ENCODE results near the gene FOXO6.

The FOXO6 gene

DNA sequence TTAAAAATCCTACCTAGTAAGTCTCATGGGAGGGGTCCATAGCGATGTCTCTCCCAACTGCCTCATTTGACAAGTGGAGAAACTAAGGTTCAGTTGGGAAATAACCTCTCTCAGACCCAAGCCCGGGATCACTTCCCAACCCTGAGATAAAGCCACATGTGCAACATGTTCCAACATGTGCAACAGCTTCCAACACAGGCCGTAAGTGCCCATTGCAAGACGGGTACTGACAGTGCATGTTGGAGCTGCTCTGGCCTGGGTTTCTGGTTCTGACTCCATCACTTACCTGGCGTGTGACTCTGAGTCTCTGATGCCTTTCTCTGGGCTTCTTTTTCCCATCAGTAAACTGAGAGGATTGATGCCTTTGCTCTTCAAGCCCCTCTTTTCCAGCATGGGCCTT, 38.0 kb upstream of the FOXO6 start:
- Histone ChIP-seq H3K4me2 (ENCODE audit: low read length) (no peak overlapping the region), H3K27ac (no peak overlapping the region), H3K9me3 (ENCODE audit: control insufficient read depth, low read length) (no peaks in the 10 kb centered on the region), H2AFZ (no peak overlapping the region), H3K27me3 (ENCODE audit: control insufficient read depth, insufficient read depth, low read length) (no peaks in the 10 kb centered on the region), H3K9ac (no peak overlapping the region), H3K4me3 (ENCODE audit: low read depth, low read length) (no peak overlapping the region), H3K36me3 (ENCODE audit: control insufficient read depth, insufficient read depth, low read length) (no peaks in the 10 kb centered on the region), H3K79me2 (no peaks in the 10 kb centered on the region), H3K4me1 (no peaks in the 10 kb centered on the region)
- TF ChIP-seq, protein P1, sequence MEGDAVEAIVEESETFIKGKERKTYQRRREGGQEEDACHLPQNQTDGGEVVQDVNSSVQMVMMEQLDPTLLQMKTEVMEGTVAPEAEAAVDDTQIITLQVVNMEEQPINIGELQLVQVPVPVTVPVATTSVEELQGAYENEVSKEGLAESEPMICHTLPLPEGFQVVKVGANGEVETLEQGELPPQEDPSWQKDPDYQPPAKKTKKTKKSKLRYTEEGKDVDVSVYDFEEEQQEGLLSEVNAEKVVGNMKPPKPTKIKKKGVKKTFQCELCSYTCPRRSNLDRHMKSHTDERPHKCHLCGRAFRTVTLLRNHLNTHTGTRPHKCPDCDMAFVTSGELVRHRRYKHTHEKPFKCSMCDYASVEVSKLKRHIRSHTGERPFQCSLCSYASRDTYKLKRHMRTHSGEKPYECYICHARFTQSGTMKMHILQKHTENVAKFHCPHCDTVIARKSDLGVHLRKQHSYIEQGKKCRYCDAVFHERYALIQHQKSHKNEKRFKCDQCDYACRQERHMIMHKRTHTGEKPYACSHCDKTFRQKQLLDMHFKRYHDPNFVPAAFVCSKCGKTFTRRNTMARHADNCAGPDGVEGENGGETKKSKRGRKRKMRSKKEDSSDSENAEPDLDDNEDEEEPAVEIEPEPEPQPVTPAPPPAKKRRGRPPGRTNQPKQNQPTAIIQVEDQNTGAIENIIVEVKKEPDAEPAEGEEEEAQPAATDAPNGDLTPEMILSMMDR (IDR thresholded peaks at IDR 0.05) = no peak

DNA sequence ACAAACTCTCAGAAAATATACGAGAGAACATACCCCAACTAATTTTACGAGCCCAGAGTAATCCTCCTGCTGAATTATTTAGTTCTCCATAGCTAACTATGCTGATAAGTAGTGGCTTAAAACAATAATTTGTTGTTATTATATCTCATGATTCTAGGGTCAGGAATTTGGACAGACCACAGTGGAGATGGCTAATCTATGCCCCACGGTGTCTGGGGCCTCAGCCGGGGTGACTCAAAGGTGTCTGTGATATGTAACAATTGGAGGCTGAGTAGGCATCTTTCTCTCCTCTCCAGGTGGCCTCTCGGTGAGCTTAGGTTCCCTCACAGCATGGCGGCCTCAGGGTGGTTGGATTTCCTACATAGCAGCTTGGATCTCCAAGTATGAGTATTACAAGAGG, 35.4 kb upstream of the FOXO6 start:
- no peaks in the 10 kb centered on the region for H3K36me3 ChIP-seq (ENCODE audit: control insufficient read depth, insufficient read depth, low read length)
- no peak overlapping the region for H3K27ac ChIP-seq
- H2AFZ ChIP-seq = no peak overlapping the region
- H3K27me3 ChIP-seq (ENCODE audit: control insufficient read depth, insufficient read depth, low read length) = no peaks in the 10 kb centered on the region
- H3K4me1 ChIP-seq = no peaks in the 10 kb centered on the region
- H3K4me3 ChIP-seq (ENCODE audit: low read depth, low read length) = no peak overlapping the region
- no peak overlapping the region for H3K4me2 ChIP-seq (ENCODE audit: low read length)
- no peak overlapping the region for H3K9ac ChIP-seq
- TF ChIP-seq, protein P1 (IDR thresholded peaks at IDR 0.05) = no peak
- no peaks in the 10 kb centered on the region for H3K9me3 ChIP-seq (ENCODE audit: control insufficient read depth, low read length)
- H3K79me2 ChIP-seq = no peaks in the 10 kb centered on the region

DNA sequence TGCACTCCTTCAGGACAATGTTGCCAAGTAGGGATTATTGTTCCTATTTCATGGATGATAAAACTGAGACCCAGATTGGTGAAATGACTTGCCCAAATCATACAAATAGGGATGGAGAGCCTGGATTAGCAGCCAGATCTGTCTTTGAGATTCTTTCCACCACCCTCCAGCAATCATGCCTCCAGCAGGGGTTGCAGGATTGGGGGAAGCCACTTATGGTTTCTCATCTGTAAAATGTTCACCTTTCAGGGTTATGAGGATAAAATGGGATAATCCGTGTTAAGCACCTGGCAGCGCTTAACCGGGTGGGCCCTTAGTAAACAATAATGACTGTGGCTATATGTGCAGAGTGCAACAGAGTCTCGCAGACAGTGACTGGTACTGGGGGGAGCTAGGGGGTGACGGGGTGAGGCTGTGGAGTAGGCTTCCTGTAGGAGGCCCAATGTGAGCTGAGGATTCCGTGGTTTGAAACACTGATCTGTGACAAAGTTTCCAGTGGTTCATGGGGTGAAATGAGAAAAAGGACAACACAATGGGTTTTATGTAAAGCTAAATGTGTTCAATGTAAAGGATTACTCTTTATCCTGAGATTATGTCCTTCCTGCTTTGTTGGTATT, 33.7 kb upstream of the FOXO6 start:
- H3K9ac ChIP-seq = no peak overlapping the region
- no peaks in the 10 kb centered on the region for H3K4me1 ChIP-seq
- H3K36me3 ChIP-seq (ENCODE audit: control insufficient read depth, insufficient read depth, low read length) = no peaks in the 10 kb centered on the region
- no peaks in the 10 kb centered on the region for H3K9me3 ChIP-seq (ENCODE audit: control insufficient read depth, low read length)
- TF ChIP-seq, protein P1 (IDR thresholded peaks at IDR 0.05) = no peak
- no peak overlapping the region for H3K27ac ChIP-seq
- no peak overlapping the region for H3K4me3 ChIP-seq (ENCODE audit: low read depth, low read length)
- no peak overlapping the region for H3K4me2 ChIP-seq (ENCODE audit: low read length)
- no peaks in the 10 kb centered on the region for H3K27me3 ChIP-seq (ENCODE audit: control insufficient read depth, insufficient read depth, low read length)
- H2AFZ ChIP-seq = no peak overlapping the region
- no peaks in the 10 kb centered on the region for H3K79me2 ChIP-seq

DNA sequence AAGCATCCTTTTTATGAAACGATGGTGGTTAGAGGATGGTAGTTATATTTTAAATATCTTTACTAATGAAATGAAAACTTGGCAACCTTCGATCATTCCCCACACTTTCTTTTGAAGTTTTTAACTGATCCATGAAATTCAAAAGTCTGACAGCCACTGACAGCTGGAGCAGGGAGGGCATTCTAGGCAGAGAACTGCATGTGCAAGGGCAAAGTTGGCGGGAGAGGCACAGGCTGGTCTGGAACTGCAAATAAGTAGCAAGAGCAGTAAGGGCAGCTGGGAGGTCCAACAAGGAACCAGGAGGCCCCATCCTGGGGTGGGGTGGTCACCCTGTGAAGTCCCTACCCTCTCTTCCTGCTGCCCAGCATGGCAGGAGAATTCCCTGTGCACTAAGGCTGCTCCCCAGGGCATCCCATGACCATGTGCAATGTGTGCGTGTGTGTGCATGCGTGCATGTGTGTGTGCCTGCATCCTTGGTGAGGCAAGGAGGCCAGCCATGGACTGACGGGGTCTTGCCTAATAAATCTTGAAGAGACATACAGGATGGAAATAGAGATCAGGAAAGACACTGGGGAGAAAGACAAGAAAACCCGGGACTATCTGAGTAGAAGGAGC, 33.1 kb upstream of the FOXO6 start:
- TF ChIP-seq, protein P1 (IDR thresholded peaks at IDR 0.05) = no peak
- no peaks in the 10 kb centered on the region for H3K79me2 ChIP-seq
- no peaks in the 10 kb centered on the region for H3K9me3 ChIP-seq (ENCODE audit: control insufficient read depth, low read length)
- no peak overlapping the region for H3K9ac ChIP-seq
- no peaks in the 10 kb centered on the region for H3K27me3 ChIP-seq (ENCODE audit: control insufficient read depth, insufficient read depth, low read length)
- H3K4me1 ChIP-seq = no peaks in the 10 kb centered on the region
- no peak overlapping the region for H2AFZ ChIP-seq
- no peak overlapping the region for H3K4me3 ChIP-seq (ENCODE audit: low read depth, low read length)
- no peaks in the 10 kb centered on the region for H3K36me3 ChIP-seq (ENCODE audit: control insufficient read depth, insufficient read depth, low read length)
- H3K4me2 ChIP-seq (ENCODE audit: low read length) = no peak overlapping the region
- H3K27ac ChIP-seq = no peak overlapping the region
